VCaP (cell line): Measurements from ENCODE around the gene ANKRD24.
"Not testable (repeated sequence)": the region's sequence is repeated elsewhere in the genome, so short reads cannot be mapped to it uniquely, and the experiment has no call there.

Experiments
- H3K27ac ChIP-seq: fragments of 450-650 bp; 2 replicates; pipeline ENCODE4 v1.5.1; 2017
- TF ChIP-seq, protein P1 (sequence below): fragments of 450-650 bp; conservative IDR thresholded peaks from 2 replicates; pipeline ENCODE4 v1.5.1; 2017; ENCODE audit warnings: mild to moderate bottlenecking, moderate library complexity

Gene ANKRD24

DNA sequence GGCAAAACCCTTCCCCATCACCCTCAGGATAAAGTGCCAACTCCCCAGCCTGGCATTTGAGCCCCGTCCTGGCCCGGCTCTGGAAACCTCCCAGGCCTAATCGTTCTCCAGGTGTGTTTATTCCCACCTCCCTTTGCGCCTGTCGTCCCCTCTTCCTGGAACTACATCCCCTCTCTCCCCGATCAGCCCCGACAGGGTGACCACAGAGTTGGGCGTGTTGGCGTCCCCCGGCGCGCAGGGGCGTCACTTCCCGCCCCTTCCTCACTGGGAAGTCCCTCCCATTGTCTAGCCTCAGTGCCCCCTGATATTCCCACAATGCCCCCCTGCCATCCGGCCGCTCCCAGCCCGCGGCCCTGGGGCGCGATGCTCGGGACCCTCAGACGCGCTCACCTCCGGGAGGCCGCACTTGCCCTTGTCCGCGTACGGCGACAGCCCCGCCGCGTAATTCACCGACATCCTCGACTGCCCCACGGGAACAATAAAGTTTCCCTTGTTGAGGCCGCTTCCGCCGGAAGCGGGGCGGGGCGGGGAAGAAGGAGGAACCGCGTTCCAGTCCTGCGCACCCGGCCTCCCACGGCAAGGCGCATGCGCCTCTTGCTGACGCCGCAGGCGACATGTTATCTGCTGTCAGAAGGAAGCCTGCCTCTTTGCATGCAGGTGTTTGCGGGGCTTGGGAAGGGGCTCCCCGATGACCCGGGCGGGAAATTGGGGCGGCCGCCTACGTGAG lies at the start of gene ANKRD24, which contains the start of gene SIRT6:
ANKRD24 (plus strand) TSS at position 606 of the 727 bp plus-strand sequence. CDS start 3,737 bp downstream, outside the sequence.
SIRT6 (minus strand) TSS at position 480 of the 727 bp plus-strand sequence; CDS start at position 456, 24 bp downstream.
- H3K27ac ChIP-seq, result peak within 1 kb of the TSS; percentile 71

DNA sequence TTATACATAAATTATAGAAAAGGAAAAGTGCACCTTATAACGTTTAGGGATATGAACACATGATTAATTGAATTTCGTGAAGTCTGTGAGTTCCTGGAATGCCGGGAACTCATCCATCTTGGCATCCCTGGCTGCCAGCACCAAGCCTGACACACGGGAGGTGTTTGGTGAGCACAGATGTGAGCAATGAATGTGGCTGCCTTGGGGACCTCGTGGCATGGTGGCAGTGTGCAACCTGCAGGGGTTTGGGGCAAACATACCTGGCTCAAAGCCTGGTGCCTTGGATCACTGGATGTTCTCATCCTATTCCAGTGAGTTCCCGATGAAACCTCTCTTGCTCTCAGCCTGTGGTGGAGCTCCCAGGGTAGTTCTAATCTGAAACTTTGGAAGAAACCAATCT lies 48.1 kb upstream of the ANKRD24 start:
- TF ChIP-seq, protein P1, sequence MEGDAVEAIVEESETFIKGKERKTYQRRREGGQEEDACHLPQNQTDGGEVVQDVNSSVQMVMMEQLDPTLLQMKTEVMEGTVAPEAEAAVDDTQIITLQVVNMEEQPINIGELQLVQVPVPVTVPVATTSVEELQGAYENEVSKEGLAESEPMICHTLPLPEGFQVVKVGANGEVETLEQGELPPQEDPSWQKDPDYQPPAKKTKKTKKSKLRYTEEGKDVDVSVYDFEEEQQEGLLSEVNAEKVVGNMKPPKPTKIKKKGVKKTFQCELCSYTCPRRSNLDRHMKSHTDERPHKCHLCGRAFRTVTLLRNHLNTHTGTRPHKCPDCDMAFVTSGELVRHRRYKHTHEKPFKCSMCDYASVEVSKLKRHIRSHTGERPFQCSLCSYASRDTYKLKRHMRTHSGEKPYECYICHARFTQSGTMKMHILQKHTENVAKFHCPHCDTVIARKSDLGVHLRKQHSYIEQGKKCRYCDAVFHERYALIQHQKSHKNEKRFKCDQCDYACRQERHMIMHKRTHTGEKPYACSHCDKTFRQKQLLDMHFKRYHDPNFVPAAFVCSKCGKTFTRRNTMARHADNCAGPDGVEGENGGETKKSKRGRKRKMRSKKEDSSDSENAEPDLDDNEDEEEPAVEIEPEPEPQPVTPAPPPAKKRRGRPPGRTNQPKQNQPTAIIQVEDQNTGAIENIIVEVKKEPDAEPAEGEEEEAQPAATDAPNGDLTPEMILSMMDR, result no peak
- no peak overlapping the region for H3K27ac ChIP-seq

More for the DNA sequence above, at the start of gene ANKRD24, which contains the start of gene SIRT6:
- TF ChIP-seq, protein P1, result no peak

DNA sequence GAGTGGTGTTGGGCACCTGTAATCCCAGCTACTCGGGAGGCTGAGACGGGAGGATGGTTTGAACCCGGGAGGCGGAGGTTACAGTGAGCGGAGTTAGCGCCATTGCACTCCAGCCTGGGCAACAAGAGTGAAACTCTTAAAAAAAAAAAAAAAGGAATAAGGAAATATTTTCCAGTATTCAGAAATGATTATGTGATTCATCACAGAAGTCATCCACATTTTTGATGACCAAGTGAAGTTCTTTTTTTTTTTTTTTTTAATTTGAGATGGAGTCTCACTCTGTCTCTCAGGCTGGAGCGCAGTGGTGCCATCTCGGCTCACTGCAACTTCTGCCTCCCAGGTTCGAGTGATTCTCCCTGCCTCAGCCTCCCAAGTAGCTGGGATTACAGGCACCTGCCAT lies 47.1 kb upstream of the ANKRD24 start:
- H3K27ac ChIP-seq, result not testable (repeated sequence)

DNA sequence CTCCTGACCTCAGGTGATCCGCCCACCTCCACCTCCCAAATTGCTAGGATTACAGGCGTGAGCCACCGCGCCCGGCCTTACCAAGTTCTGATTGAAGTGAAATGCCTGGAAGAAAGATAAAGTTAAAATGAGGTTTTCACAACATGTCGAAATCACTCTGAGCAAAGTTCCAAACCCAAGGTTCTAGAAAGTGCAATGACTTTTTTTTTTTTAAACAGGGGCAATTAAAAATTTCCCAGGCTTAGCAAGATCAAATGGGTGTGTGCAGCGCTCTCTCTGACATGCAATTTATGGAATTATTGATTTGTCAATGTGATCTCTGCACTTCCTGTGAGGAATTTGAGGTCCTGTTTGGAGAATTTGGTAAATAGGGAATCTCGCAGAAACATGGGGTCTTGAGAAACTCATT lies 45.8 kb upstream of the ANKRD24 start:
- H3K27ac ChIP-seq, result no peak overlapping the region
- TF ChIP-seq, protein P1, result no peak

DNA sequence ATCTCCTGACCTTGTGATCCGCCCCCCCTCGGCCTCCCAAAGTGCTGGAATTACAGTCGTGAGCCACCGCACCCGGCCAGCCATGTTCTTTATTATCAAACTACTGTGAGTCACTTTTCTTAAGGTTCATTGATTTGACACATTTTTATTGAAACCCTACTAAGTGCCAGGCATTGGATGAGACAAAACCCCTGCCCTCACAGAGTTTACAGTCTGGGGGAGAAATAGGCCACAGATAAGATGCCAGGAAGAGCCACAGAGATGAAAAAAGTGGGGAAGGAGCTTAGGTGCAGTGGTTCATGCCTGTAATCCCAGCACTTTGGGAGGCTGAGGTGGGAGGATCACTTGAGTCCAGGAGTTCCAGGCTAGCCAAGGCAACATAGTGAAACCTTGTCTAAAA lies 44.0 kb upstream of the ANKRD24 start:
- no peak overlapping the region for H3K27ac ChIP-seq
- TF ChIP-seq, protein P1, result no peak

DNA sequence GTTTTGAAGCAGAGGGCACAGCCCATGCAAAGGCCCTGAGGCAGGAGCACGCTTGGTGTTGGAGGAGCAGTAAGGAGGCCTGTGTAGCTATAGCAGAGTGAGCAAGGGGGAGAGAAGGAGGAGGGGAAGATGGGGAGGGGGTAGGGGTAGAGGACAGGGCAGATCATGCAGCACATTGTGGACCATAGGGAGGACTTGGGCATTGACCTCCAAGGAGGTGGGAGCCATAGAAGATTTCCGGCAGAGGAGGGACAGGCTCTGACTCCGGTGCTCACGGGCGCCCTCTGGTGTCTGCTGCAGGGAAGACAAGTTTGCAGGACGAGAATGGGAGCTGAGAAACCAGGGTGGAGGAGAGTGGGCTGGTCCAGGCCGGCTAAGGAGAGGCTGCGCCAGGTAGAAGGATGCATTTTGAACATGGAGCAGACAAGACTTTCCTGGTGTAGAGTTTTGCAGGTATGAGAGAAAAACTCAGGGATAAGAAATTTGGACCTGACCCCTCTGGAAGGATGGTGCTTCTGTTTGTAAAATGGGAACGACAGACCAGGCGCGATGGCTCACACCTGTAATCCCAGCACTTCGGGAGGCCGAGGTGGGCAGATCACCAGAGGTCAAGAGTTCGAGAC lies 42.8 kb upstream of the ANKRD24 start:
- H3K27ac ChIP-seq, result no peak overlapping the region
- TF ChIP-seq, protein P1, result peak; percentile 58; the same call in 1 of the 2 replicates

DNA sequence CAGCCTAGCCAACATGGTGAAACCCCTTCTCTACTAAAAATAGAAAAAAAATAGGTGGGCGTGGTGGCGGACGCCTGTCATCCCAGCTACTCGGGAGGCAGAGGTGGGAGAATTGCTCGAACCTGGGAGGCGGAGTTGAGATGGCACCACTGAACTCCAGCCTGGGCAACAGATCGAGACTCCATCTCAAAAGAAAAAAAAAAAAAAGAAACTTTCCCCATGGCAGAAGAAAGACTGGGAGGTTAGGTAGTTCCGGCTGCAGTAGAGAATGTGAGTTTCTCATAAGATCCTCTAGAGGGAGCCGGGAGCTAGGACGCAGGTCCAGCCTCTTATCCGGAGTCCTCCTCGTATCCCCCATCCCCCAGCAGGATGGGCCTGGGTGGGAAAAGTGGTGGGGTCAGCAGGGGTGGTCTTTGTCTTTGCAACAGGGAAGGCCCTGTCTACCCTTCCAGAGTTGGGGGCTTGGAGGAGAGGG lies 42.2 kb upstream of the ANKRD24 start:
- no peak overlapping the region for H3K27ac ChIP-seq

DNA sequence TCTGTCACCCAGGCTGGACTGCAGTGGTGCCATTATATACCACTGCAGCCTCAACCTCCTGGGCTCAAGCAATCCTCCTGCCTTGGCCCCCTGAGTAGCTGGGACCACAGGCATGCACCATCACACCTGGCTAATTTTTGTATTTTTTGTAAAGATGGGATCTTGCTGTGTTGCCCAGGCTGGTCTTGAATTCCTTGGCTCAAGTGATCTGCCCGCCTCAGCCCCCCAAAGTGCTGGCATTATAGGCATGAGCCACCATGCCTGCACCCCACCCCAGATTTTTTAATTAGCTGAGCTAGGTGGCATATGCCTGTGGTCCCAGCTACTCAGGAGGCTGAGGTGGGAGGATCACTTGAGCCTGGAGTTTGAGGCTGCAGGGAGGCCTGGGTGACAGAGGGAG lies 39.6 kb upstream of the ANKRD24 start:
- not testable (repeated sequence) for H3K27ac ChIP-seq

More for the DNA sequence above, 42.2 kb upstream of the ANKRD24 start:
- TF ChIP-seq, protein P1, result peak; percentile 64
